ENCODE results near the gene THBS3. TPM values are rescaled to one million over a fixed set of nuclear protein-coding genes. Genes with fewer than 3 reads are reported as not detected.
"Not testable (repeated sequence)": the region's sequence is repeated elsewhere in the genome, so short reads cannot be mapped to it uniquely, and the experiment has no call there.

THBS3 gene
- total RNA-seq, 2 experiments from 2014 or later = 25.5 to 26.1 TPM

GRCh38 chr1:155227261-155228095, 19.8 kb upstream of the THBS3 start:
- Mint-ChIP-seq H3K4me3 (peak overlapping the region; percentile 72), H3K9me3 (no peaks in the 10 kb centered on the region), H3K27me3 (no peaks in the 10 kb centered on the region), H3K4me1 (ENCODE audit: low read depth) (peaks cover 26% of the 10 kb centered on the region), H3K36me3 (ENCODE audit: low read depth) (no peaks in the 10 kb centered on the region), H3K27ac (peak overlapping the region; percentile 74)
- Histone ChIP-seq H3K36me3 (ENCODE audit: insufficient read depth, low read length) (peaks cover 4% of the 10 kb centered on the region), H3K27me3 (ENCODE audit: control insufficient read depth in 1 of 2, insufficient read depth in 2 of 2, low read length in 2 of 2) (no peaks in the 10 kb centered on the region), H3K4me3 (ENCODE audit: low read length) (peak overlapping the region; percentile 75), H3K4me1 (ENCODE audit: insufficient read depth, low read length) (peaks cover 25% of the 10 kb centered on the region), H3K27ac (ENCODE audit: low read depth in 1 of 2, low read length in 2 of 2) (peak overlapping the region; percentile 82 to 87), H3K9me3 (ENCODE audit: control insufficient read depth in 1 of 2, insufficient read depth in 1 of 2, low read length in 2 of 2) (no peaks in the 10 kb centered on the region)
- CTCF ChIA-PET = interaction anchor here (0.9 to 3.3 kb wide), 14 partner anchors 13 to 143 kb away, joined by 3 to 23 read pairs (median 4); partner anchors contain the start of genes KRTCAP2, MTX1 and TRIM46
- intact Hi-C loops (cut with DNase I, micrococcal nuclease) = loop anchor here (1.0 to 5.0 kb wide), 5 partner anchors 15 to 137 kb away; no protein-coding TSS in a partner anchor
- no peak for TF ChIP-seq CTCF (IDR thresholded peaks at IDR 0.05)
- DNase-seq (peak; percentile 96 to 100 (median 98)), ATAC-seq (ENCODE audit: poor library complexity) (peak; percentile 93)
- POLR2A ChIA-PET = interaction anchor here (0.9 to 3.4 kb wide), 12 partner anchors 8 to 97 kb away, joined by 3 to 42 read pairs (median 5); partner anchors contain the start of genes KRTCAP2, MTX1 and THBS3

DNA sequence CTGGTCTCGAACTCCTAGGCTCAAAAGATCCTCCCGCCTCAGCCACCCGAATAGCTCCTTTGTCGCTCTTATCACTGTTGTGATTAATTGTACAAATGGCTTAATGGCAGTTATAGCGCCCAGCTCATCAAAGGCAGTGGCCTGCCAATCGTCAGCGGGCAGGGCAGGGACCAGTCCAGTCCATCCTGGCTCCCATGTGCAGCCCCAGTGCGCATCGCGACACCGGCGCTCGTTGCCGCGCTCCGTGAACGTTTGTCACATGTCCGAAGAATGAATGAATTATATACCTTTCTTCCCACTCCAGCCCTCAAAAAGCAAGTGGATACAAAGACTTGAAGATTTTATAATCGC, 19.2 kb upstream of the THBS3 start:
- no peaks in the 10 kb centered on the region for H3K27me3 Mint-ChIP-seq
- ChIA-PET POLR2A (interaction anchor here (0.9 to 3.4 kb wide), 12 partner anchors 8 to 97 kb away, joined by 3 to 42 read pairs (median 5); partner anchors contain the start of genes KRTCAP2, MTX1 and THBS3), CTCF (interaction anchor here (0.9 to 3.3 kb wide), 14 partner anchors 14 to 142 kb away, joined by 3 to 23 read pairs (median 4); partner anchors contain the start of genes KRTCAP2, MTX1 and TRIM46)
- TF ChIP-seq CTCF (IDR thresholded peaks at IDR 0.05) = peak; percentile 66
- no peaks in the 10 kb centered on the region for H3K9me3 ChIP-seq (ENCODE audit: control insufficient read depth in 1 of 2, insufficient read depth in 1 of 2, low read length in 2 of 2)
- H3K27me3 ChIP-seq (ENCODE audit: control insufficient read depth in 1 of 2, insufficient read depth in 2 of 2, low read length in 2 of 2) = no peaks in the 10 kb centered on the region
- H3K36me3 ChIP-seq (ENCODE audit: insufficient read depth, low read length) = peaks cover 4% of the 10 kb centered on the region
- DNase-seq (peak in 3 of 14 experiments; percentile 23 to 44 (median 40)), ATAC-seq (ENCODE audit: poor library complexity) (peak; percentile 2)
- H3K4me1 ChIP-seq (ENCODE audit: insufficient read depth, low read length) = peaks cover 25% of the 10 kb centered on the region
- intact Hi-C loops (cut with DNase I, micrococcal nuclease) = loop anchor here (1.0 to 5.0 kb wide), 6 partner anchors 17 to 136 kb away; partner anchors contain the start of gene THBS3 (in 2 of the 2)
- no peaks in the 10 kb centered on the region for H3K9me3 Mint-ChIP-seq
- H3K4me3 ChIP-seq (ENCODE audit: low read length) = peak overlapping the region; percentile 75
- peak overlapping the region; percentile 82 to 87 for H3K27ac ChIP-seq (ENCODE audit: low read depth in 1 of 2, low read length in 2 of 2)
- peak overlapping the region; percentile 74 for H3K27ac Mint-ChIP-seq
- H3K4me1 Mint-ChIP-seq (ENCODE audit: low read depth) = peaks cover 26% of the 10 kb centered on the region
- H3K36me3 Mint-ChIP-seq (ENCODE audit: low read depth) = no peaks in the 10 kb centered on the region
- H3K4me3 Mint-ChIP-seq = peak overlapping the region; percentile 72

GRCh38 chr1:155226188-155226909, 18.7 kb upstream of the THBS3 start:
- H3K9me3 Mint-ChIP-seq = no peaks in the 10 kb centered on the region
- no peaks in the 10 kb centered on the region for H3K27me3 Mint-ChIP-seq
- POLR2A ChIA-PET = interaction anchor here (0.9 to 3.4 kb wide), 12 partner anchors 7 to 98 kb away, joined by 3 to 42 read pairs (median 5); partner anchors contain the start of genes KRTCAP2, MTX1 and THBS3
- Histone ChIP-seq H3K4me3 (ENCODE audit: low read length) (peak overlapping the region; percentile 75), H3K4me1 (ENCODE audit: insufficient read depth, low read length) (peaks cover 25% of the 10 kb centered on the region), H3K27ac (ENCODE audit: low read depth in 1 of 2, low read length in 2 of 2) (peak overlapping the region; percentile 82 to 87), H3K36me3 (ENCODE audit: insufficient read depth, low read length) (peaks cover 4% of the 10 kb centered on the region), H3K9me3 (ENCODE audit: control insufficient read depth in 1 of 2, insufficient read depth in 1 of 2, low read length in 2 of 2) (no peaks in the 10 kb centered on the region), H3K27me3 (ENCODE audit: control insufficient read depth in 1 of 2, insufficient read depth in 2 of 2, low read length in 2 of 2) (no peaks in the 10 kb centered on the region)
- peak; percentile 70 to 96 (median 88) for DNase-seq
- CTCF ChIA-PET = interaction anchor here (0.8 to 3.3 kb wide), 15 partner anchors 15 to 142 kb away, joined by 3 to 23 read pairs (median 3); partner anchors contain the start of genes KRTCAP2, MTX1 and TRIM46
- ATAC-seq (ENCODE audit: poor library complexity) = peak; percentile 57
- peak overlapping the region; percentile 74 for H3K27ac Mint-ChIP-seq
- H3K36me3 Mint-ChIP-seq (ENCODE audit: low read depth) = no peaks in the 10 kb centered on the region
- peaks cover 26% of the 10 kb centered on the region for H3K4me1 Mint-ChIP-seq (ENCODE audit: low read depth)
- H3K4me3 Mint-ChIP-seq = peak overlapping the region; percentile 72
- peak; percentile 81 for TF ChIP-seq CTCF (IDR thresholded peaks at IDR 0.05)
- intact Hi-C loops (cut with DNase I, micrococcal nuclease) = loop anchor here (1.0 to 5.0 kb wide), 5 partner anchors 19 to 136 kb away; partner anchors contain the start of gene THBS3 (in 2 of the 2)

DNA sequence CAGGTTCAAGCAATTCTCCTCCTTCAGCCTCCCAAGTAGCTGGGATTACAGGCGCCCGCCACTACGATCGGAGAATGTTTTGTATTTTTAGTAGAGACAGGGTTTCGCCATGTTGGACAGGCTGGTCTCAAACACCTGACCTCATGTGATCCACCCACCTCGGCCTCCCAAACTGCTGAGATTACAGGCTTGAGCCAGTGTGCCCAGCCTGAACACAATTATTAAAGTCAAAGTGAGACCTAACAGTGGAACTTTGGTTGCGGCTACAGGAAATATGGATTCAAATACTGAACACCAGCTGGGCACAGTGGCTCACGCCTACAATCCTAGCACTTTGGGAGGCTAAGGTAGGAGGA, 17.7 kb upstream of the THBS3 start:
- ChIA-PET CTCF (interaction anchor here (0.8 to 1.5 kb wide), 2 partner anchors 21 to 58 kb away, joined by 3 read pairs; no protein-coding TSS in a partner anchor), POLR2A (interaction anchor here (2.5 to 3.4 kb wide), 2 partner anchors 19 to 31 kb away, joined by 8 to 16 read pairs; no protein-coding TSS in a partner anchor)
- intact Hi-C loops (cut with DNase I, micrococcal nuclease) = loop anchor here (5.0 kb wide), 2 partner anchors 33 to 133 kb away; no protein-coding TSS in a partner anchor
- H3K36me3 ChIP-seq (ENCODE audit: insufficient read depth, low read length); ATAC-seq (ENCODE audit: poor library complexity); DNase-seq; H3K27ac Mint-ChIP-seq; H3K27me3 Mint-ChIP-seq; H3K27me3 ChIP-seq (ENCODE audit: control insufficient read depth in 1 of 2, insufficient read depth in 2 of 2, low read length in 2 of 2); H3K4me3 ChIP-seq (ENCODE audit: low read length); H3K4me3 Mint-ChIP-seq; H3K9me3 Mint-ChIP-seq; H3K9me3 ChIP-seq (ENCODE audit: control insufficient read depth in 1 of 2, insufficient read depth in 1 of 2, low read length in 2 of 2); H3K27ac ChIP-seq (ENCODE audit: low read depth in 1 of 2, low read length in 2 of 2); H3K36me3 Mint-ChIP-seq (ENCODE audit: low read depth): not testable (repeated sequence)
- peaks cover 28% of the 10 kb centered on the region for H3K4me1 ChIP-seq (ENCODE audit: insufficient read depth, low read length)
- H3K4me1 Mint-ChIP-seq (ENCODE audit: low read depth) = peaks cover 26% of the 10 kb centered on the region
